Measurements from ENCODE around the gene CYBC1. TPM values are rescaled to one million over a fixed set of nuclear protein-coding genes. Genes with fewer than 3 reads are reported as not detected.
"Not testable (repeated sequence)": the region's sequence is repeated elsewhere in the genome, so short reads cannot be mapped to it uniquely, and the experiment has no call there.

CYBC1 gene
- total RNA-seq, 1 experiment from 2014 or later: 84.5 TPM

DNA sequence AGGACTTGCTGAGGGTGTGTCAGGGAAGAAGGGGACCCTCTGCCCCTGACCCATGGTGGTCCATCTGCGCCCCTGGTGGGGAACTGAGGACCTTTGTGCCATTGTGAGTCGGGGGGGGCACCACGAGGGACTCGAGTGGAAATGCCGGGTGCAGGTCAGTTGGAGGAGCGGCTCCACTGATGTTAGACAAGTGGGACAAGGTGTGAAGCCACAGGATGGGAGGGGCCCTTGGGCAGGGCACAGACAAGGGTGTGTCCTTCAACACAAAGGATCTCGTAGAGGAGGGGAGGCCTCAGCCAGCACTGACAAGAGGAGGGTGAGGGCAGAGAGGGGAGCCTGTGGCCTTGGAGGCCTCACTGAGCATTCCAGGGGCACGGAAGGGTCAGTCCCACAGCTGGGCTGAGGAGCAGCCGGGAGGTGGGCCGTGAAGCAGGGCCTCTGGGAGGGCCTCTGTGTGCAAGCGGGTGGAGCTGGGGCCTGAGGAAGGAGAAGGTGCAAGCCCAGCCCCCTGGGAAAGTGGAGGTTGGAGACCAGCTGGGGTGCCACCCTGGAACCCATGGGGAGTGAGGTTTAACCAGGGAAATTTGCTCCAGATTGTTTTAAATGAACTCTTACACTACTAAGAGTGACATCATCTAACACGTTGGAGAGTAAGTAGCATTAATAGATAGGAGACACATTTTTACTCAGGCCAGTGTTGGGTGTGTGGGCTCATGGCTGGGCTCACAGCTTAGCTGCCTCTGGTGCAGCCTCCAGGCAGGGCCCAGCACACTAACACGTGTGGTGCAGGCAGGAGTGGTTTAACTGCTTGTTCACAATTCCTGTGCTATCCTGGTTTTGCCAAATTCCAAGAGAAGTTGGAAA is 35.9 kb upstream of the CYBC1 start:
- DNase-seq: no peak
- peaks cover 35% of the 10 kb centered on the region for H3K36me3 ChIP-seq
- H3K27me3 ChIP-seq: no peaks in the 10 kb centered on the region
- H3K4me3 ChIP-seq: no peak overlapping the region
- H3K9me3 ChIP-seq: no peaks in the 10 kb centered on the region

DNA sequence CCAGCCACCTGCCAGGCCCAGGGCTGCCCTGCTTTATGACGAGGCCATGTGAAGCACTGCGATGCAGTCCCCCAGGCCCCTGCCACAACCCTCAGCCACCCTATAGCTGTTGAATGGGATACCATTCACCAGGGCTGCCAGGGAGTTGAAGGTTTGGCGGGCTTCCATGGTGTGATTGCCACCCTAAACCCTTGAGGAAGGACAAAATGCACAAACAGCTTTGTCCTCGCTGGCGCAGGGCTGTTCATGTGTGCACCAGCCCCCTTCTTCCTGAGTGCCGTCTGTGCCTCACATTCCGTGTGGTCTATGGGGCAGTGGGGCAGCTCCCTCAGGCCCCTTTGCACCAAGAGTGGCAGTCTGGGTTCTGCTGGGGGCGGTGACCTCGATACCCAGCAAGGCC is 33.3 kb upstream of the CYBC1 start:
- no peak for DNase-seq
- Histone ChIP-seq H3K4me3 (no peak overlapping the region), H3K27me3 (no peaks in the 10 kb centered on the region), H3K36me3 (peaks cover 55% of the 10 kb centered on the region), H3K9me3 (no peaks in the 10 kb centered on the region)

DNA sequence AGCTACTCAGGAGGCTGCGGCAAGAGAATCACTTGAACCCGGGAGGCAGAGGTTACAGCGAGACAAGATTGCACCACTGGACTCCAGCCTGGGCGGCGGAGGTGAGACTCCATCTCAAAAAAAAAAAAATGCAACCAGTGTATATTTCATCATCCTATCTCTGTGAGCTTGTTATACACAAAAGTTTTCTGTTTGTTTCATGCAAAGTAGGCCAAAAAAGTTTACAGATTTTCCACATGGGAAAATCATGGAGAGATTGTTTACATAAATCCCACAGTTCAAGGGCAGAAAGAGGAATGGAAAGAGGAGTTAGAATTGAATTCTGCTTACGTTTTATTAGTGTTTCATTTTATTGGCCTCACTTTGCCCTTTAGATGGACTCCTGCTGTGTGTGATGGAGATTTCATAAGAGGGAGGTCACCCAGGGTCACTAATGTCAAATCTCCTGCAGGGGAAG is 32.7 kb upstream of the CYBC1 start:
- DNase-seq: no peak
- peaks cover 54% of the 10 kb centered on the region for H3K36me3 ChIP-seq

DNA sequence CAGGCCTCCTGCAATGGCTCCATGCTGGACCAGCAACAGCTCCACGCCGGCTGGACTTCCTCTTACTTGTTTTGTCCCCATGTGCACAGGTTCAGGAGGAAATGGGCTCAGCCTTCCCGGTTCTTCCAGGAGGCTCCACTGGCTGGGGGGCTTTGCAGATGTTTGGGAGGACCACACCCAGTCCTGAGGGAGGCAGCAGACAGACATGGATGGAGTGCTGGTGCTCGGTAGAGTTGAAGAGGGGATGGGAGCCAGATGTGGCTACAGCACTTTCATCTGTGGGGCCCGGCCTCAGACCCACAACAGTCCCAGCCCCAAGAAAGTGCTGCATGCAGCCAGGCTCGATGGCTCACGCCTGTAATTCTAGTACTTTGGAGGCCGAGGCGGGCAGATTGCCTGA is 29.8 kb upstream of the CYBC1 start:
- no peaks in the 10 kb centered on the region for H3K9me3 ChIP-seq
- H3K27me3 ChIP-seq: no peaks in the 10 kb centered on the region
- peaks cover 50% of the 10 kb centered on the region for H3K36me3 ChIP-seq
- no peak for DNase-seq
- no peak overlapping the region for H3K4me3 ChIP-seq

More for the DNA sequence above, 32.7 kb upstream of the CYBC1 start:
- Histone ChIP-seq H3K4me3 (no peak overlapping the region), H3K27me3 (no peaks in the 10 kb centered on the region), H3K9me3 (no peaks in the 10 kb centered on the region)

DNA sequence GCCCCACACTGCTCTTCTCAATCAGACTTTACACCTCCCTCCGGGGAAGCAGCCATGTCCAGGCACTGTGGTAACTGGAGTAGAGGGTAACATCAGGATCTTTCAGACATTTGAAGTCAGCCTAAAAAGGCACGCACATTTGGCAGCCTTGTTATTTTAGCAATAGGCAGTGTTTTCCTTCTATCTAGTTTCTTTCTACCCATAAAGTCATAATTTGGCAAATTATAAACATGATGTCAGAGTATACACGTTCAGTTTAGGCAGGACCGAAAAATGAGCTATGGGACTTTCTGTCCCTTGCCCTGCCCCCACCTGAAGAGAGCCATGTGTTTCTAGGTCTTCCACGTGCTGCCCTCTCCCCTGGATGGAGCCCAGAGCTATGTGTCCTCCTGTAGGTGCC is 29.1 kb upstream of the CYBC1 start:
- peaks cover 51% of the 10 kb centered on the region for H3K36me3 ChIP-seq
- DNase-seq: no peak

DNA sequence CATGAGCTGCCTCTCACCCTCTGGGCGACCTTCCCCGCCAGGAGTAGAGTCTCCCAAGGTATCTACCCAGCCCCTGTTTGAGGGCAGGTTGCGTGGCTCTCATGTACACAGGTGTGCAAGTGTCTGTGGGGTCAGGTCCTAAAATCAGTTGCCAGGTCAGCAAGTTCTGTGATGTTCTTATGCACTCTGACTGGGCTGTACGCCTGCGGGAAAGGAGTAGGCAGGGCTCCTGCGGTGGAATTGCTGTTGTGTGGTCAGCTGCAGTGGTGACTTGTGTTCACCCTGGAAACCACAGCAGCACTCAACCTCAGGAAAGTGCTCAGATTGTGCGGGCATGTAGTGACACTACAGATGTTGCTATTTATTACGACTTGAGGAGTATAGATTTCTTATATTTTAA is 27.4 kb upstream of the CYBC1 start:
- Histone ChIP-seq H3K36me3 (peaks cover 48% of the 10 kb centered on the region), H3K4me3 (no peak overlapping the region), H3K27me3 (no peaks in the 10 kb centered on the region), H3K9me3 (no peaks in the 10 kb centered on the region)
- DNase-seq: no peak

More for the DNA sequence above, 29.1 kb upstream of the CYBC1 start:
- Histone ChIP-seq H3K9me3 (no peaks in the 10 kb centered on the region), H3K4me3 (no peak overlapping the region), H3K27me3 (no peaks in the 10 kb centered on the region)

DNA sequence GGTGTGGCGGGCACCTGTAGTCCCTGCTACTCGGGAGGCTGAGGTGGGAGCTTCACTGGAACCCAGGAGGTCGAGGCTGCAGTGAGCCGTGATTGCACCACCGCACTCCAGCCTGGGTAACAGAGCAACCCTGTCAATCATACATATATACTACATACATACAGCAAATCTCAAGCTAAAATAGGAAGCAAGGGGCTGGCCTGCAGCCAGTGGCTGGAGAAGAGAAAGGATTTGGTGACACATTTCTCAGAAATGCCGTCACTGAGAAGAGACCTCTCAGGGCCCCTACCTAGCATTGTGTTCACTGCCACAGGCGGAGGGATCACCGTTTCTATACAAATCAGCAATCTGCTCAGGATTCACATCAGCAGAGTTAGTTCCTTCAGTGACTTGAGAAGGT is 24.9 kb upstream of the CYBC1 start:
- no peak for DNase-seq
- Histone ChIP-seq H3K36me3 (peaks cover 54% of the 10 kb centered on the region), H3K9me3 (no peaks in the 10 kb centered on the region), H3K27me3 (no peaks in the 10 kb centered on the region), H3K4me3 (no peak overlapping the region)

DNA sequence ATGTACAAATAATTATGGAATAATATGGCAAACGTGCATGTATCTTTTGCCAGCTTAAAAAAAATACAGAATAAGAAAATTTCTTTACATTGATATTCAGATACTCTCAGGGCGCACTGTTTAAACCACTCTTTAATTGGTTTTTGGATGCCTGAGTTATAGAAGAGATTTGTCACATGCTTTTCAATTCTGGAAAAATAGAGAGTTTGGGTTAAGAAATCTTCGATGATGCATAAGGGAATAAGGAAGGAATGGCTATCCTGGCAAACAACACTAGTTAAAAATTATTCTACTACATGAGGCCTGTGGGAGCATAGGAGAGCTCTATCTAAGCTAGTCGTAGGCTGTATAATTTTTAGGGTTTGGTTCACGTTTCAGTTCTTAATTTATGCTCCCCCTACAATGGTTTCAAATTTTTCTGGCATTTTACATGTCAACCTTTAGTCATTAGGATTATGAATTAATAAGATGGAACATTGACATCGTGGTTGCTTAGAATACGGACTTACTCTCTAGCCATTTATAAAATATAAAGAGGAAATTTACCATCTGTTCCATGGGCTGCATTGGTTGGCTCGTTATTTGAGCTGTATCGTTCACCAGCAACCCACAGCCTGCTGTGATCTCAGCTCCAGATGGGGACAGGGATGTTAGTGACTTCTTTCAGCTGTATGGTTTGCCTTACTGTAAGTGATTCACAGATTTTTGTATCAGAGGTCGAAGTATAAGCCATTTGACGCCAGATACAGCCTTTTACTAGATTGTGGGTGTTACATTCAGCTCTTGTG is 23.9 kb upstream of the CYBC1 start:
- no peak for DNase-seq

DNA sequence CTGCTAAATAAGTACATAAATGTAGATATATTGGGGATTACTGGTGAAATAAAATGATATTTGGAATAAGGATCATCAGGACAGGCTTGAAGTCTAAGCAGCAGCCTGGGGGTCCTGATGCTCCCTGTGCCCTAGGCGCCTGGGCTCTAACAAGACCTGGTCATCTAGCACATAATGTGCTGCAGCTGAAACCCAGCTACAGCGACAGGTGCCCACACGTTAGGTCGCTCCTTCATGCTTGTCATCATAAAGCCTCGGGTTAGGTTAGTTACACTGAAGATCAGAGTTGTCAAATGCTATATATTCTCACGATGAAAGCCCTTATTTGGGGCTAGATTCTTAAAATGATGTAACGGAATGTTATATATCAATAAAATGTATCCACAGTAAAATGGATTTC is 19.5 kb upstream of the CYBC1 start:
- no peak for DNase-seq
- H3K27me3 ChIP-seq: no peaks in the 10 kb centered on the region
- H3K9me3 ChIP-seq: no peaks in the 10 kb centered on the region
- no peak overlapping the region for H3K4me3 ChIP-seq
- peaks cover 52% of the 10 kb centered on the region for H3K36me3 ChIP-seq

More for the DNA sequence above, 23.9 kb upstream of the CYBC1 start:
- Histone ChIP-seq H3K36me3 (peaks cover 54% of the 10 kb centered on the region), H3K27me3 (no peaks in the 10 kb centered on the region), H3K4me3 (no peak overlapping the region), H3K9me3 (no peaks in the 10 kb centered on the region)

DNA sequence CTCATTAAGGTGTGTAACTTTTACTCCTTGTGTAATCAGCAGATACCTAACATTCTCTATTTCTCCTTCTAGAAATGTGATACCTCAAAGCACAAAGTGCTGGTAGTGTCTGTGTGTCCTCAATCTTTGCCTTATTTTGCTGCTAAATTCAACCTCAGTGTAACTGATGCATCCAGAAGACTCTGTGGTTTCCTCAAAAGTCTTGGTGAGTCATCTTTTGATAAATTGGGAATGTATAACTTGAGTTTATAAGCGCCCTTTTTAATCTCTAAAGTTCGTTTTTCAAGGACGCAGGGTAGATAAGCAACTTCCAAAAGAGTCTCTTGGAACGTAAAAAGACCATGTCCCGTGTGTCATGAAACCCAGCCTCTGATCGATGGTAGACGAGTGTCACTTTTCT is 18.1 kb upstream of the CYBC1 start:
- H3K36me3 ChIP-seq: peaks cover 53% of the 10 kb centered on the region
- DNase-seq: no peak
- no peak overlapping the region for H3K4me3 ChIP-seq

DNA sequence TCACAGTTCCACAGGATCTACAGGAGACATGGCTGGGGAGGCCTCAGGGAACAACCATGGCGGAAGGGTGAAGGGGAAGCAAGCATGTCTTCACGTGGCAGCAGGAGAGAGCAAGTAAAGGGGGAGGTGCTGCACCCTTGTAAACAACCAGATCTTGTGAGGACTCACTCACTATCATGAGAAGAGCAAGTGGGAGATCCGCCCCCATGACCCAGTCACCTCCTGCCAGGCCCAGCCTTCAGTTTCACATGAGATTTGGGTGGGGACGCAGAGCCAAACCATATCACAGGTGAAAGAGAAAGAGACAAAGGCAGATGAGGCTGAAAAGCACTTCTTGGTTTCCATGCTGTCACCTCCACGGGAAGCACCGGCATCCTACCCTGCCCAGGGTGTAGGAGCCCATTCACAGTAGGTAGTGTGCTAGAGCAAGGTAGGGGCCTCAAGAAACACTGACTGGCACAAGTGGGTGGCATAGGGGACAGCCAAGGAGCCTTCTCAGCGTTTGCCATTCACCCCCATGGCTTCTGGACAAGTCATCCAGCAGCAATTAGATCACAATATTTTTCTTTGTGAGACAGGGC is 14.6 kb upstream of the CYBC1 start:
- DNase-seq: no peak
- H3K4me3 ChIP-seq: no peak overlapping the region
- H3K36me3 ChIP-seq: peaks cover 51% of the 10 kb centered on the region
- H3K9me3 ChIP-seq: no peaks in the 10 kb centered on the region
- no peaks in the 10 kb centered on the region for H3K27me3 ChIP-seq

More for the DNA sequence above, 18.1 kb upstream of the CYBC1 start:
- no peaks in the 10 kb centered on the region for H3K9me3 ChIP-seq
- no peaks in the 10 kb centered on the region for H3K27me3 ChIP-seq

DNA sequence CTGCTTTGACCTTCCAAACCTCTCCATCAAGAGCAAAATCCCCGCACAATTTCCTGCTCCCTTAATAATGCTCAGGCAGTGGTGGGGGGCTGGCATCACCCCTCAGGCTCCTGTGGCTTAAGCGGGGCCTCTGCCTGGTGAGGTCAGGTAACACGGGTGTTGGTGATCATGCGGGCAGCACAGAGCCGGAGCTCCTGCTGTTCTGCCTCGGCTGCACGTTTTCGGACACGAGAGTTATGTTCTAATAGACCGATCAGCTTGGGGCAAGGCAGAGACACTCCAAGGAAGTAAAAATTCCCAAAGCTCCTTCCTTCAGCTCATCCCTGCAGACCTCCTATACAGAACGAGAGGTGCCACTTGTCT is 14.0 kb upstream of the CYBC1 start:
- no peaks in the 10 kb centered on the region for H3K9me3 ChIP-seq
- peaks cover 48% of the 10 kb centered on the region for H3K36me3 ChIP-seq
- DNase-seq: no peak
- H3K4me3 ChIP-seq: no peak overlapping the region
- H3K27me3 ChIP-seq: no peaks in the 10 kb centered on the region

DNA sequence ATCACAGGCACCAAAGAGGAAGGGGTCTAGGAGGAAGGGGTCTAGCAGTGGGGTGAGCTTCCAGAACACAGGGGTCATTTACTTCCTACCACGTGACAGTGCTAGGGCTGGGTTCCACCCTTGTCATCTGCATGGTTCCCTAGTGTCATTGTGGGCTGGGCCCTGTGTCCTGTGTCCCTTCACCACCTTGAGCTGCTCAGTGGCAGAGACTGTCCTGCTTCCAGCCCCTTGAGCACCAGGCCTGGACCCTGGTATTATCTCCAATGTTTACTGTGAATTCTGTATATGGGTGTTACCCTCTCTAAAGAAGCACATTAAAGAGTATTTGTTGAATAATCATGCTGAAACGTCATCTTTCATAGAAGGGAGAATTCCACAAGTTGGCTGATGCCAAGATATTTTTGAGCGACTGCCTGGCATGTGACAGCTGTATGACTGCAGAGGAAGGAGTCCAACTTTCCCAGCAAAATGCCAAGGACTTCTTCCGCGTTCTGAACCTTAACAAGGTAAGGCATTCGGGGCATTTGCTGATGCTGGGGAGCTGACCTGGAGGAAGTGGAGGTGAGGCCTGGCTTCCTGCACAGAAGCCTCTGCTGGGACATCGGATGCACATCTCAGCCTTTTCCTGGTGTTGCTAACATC is 13.5 kb upstream of the CYBC1 start:
- Histone ChIP-seq H3K4me3 (no peak overlapping the region), H3K9me3 (no peaks in the 10 kb centered on the region), H3K36me3 (peaks cover 43% of the 10 kb centered on the region), H3K27me3 (no peaks in the 10 kb centered on the region)
- no peak for DNase-seq

DNA sequence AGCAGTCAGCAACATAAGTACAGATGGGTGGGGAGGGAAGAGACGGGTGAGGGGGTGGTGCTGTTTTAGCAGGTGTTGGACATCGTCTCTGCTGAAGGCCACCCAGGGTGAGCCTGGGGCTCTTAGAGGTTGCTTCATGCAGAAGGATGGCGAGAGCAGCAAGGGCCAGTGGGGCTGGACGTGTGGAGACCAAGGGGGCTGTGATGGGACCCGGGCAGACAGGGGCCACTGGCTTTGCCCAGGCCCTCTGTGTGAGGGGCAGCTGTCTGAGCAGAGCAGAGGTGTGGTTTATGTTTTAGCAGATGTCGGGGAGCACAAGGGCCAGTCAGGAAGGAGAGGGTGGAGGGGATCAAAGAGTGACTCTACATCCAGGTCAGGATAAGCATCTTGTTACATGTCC is 12.8 kb upstream of the CYBC1 start:
- DNase-seq: no peak
- no peaks in the 10 kb centered on the region for H3K27me3 ChIP-seq
- no peaks in the 10 kb centered on the region for H3K9me3 ChIP-seq
- no peak overlapping the region for H3K4me3 ChIP-seq
- H3K36me3 ChIP-seq: peaks cover 37% of the 10 kb centered on the region

DNA sequence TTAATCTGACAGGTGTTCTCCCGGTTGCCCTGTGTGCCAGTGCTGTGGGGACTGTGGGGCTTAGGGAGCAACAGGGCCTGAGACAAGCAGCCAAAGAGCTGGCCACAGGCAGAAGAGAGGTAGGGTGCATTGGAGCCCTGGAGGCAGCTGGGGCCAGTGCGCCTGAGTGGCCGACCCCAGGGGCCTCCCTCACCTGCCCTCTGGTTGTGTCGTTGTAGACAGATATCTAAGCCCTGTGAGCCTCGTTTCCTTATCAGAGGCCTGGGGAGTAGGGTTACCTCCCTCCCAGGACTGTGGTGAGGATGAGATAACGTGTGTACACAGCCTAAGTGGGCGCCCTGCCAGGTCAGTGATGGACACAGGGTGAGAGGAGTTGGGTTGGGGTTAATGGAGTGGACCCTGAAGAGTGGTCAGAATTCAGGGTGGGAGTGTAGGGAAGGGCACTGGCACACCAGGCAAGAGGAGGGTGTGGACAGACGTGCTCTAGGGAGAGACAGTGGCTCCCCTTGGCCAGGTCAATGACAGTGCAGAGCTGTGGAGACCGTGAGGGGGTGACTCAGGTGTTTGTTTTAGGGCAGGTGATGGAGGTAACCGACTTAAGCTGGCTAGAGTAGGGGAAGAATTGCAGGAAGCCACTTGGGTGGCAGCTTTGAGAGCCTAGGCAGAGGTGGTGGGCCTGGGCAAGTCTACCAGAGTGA is 11.4 kb upstream of the CYBC1 start:
- no peaks in the 10 kb centered on the region for H3K9me3 ChIP-seq
- H3K4me3 ChIP-seq: no peak overlapping the region
- H3K27me3 ChIP-seq: no peaks in the 10 kb centered on the region
- peaks cover 36% of the 10 kb centered on the region for H3K36me3 ChIP-seq
- no peak for DNase-seq

DNA sequence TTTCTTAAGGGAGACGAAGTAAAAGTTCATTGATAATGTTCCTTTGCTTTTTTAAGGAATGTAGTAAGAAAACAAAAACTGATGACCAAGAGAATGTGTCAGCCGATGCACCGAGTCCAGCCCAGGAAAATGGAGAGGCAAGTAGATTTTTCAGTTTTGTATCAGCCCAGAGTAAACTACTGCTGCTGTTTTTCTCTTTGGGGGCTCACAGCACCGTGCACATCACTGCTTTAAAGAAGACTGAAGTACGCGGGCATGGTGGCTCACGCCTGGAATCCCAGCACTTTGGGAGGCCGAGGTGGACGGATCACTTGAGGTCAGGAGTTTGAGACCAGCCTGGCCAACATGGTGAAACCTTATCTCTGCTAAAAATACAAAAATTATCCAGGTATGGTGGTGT is 9.4 kb upstream of the CYBC1 start:
- not testable (repeated sequence) for H3K27me3 ChIP-seq, H3K4me3 ChIP-seq, H3K9me3 ChIP-seq, DNase-seq
- H3K36me3 ChIP-seq: peaks cover 31% of the 10 kb centered on the region
